AG10803 (cell line): ENCODE results near the gene GLIS1.

ENCODE experiments used
- DNase-seq: peaks from one replicate; pipeline ENCODE4 v3.0.0; 2010; ENCODE audit warnings: low read depth
- H3K4me3 ChIP-seq: 2 replicates; pipeline ENCODE4 v1.5.1; 2011; ENCODE audit warnings: mild to moderate bottlenecking, low read length, control low read depth
- CTCF ChIP-seq: conservative IDR thresholded peaks from 2 replicates; pipeline ENCODE4 v1.5.1; 2011; ENCODE audit warnings: mild to moderate bottlenecking, low read length, control low read depth, inconsistent platforms

Gene GLIS1

GRCh38 chr1:53721088-53721487 is 17.9 kb downstream of the GLIS1 start:
- TF ChIP-seq CTCF: no peak
- no peak overlapping the region for H3K4me3 ChIP-seq
- no peak for DNase-seq

GRCh38 chr1:53719469-53719868 is 19.5 kb downstream of the GLIS1 start:
- no peak for DNase-seq
- no peak overlapping the region for H3K4me3 ChIP-seq
- TF ChIP-seq CTCF: no peak

GRCh38 chr1:53718443-53718842 is 20.5 kb downstream of the GLIS1 start:
- no peak overlapping the region for H3K4me3 ChIP-seq
- 0 out of 2 replicates have a peak, but pooled peaks have one; percentile 12 for TF ChIP-seq CTCF
- DNase-seq: no peak

DNA sequence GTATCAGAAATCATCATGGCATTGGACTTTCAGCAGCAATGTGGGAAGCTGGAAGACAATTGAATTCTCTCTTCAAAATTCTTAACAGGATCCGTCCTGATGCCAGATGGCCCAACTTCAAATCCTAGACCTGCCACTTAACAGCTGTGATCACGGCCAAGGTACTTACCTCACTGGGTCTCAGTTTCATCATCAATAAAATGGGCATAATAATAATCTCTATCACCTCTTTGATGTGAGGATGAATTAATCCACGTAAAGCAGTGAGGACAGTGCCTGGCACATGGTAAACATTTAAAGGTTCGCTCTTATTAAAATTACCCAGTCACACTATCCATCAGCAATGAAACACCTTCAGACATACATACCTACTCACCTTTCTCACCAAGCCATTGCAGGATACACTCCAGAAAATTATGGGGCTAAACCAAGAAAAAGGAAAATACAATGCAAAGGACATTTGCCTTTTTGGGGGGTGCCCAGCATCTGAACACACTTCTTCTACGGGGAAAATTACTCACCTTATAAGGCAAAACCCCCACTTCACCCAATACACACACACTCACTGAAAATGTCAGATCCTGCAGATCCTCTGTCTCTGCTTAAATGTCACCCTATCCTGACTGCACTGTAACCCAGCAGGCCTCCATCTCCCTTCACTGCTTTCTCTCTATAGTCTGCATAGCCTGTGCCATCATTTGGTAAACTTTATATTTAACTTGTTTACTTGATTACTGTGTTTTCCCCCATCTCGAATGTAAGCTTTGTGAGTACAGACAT is 21.7 kb downstream of the GLIS1 start:
- TF ChIP-seq CTCF: no peak
- DNase-seq: no peak

DNA sequence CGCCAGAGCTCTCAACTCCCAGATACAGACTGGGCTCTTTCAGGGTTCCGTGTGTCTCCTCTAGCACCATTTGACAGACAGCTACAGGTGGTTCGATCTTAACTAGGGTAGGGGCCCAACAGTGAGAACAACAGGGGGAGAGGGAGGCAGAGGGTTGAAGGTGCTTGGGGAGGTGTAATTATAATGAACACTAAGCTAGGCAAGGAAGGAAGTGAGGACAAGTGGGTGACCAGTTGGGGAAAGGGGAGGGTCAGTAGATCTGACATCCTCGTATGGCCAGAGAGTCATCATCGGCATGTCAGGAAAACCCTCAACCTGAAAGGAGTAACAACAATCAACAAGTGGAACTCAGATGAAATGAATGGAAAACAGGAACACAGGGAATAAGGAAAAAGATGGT is 22.8 kb downstream of the GLIS1 start:
- DNase-seq: no peak
- TF ChIP-seq CTCF: no peak
- H3K4me3 ChIP-seq: no peak overlapping the region

More for the DNA sequence above, 21.7 kb downstream of the GLIS1 start:
- H3K4me3 ChIP-seq: no peak overlapping the region

GRCh38 chr1:53715478-53715877 is 23.5 kb downstream of the GLIS1 start:
- TF ChIP-seq CTCF: peak; percentile 45
- H3K4me3 ChIP-seq: no peak overlapping the region
- no peak for DNase-seq

DNA sequence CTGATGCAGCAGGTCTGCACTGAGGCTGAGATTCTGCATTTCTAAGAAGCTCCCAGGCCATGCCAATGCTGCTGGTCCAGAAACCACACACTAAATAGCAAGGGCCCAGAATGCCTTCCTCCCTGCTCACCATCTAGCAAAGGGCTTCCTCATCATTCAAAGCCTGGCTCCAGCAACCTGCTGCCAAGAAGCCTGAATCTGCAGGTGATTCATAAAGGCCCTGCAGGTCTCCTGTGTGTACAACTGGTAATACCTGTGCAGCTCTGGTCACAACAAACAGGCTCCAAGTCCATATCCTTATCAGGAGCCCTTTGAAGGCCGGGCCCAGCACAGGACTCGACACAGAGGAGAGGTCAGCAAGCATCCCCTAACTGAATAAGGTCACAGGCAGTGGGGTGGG is 26.7 kb downstream of the GLIS1 start:
- DNase-seq: no peak
- no peak for TF ChIP-seq CTCF
- H3K4me3 ChIP-seq: no peak overlapping the region
